Natural killer cell (primary cell): ENCODE data around the gene URAD. TPM values are rescaled to one million over a fixed set of nuclear protein-coding genes. Genes with fewer than 3 reads are reported as not detected.

Source experiments
- ATAC-seq, 3 donors: fragments of 150-1000 bp in 2 of 3; fragments of 200-7000 bp in 1 of 3; cut with Tn5 transposase; 1 replicate in 1 of 3; 2 replicates in 2 of 3; pipeline ENCODE4 v1.10.0; 2021; ENCODE audit warnings: mild to moderate bottlenecking in 2 of 3, moderate library complexity in 2 of 3
- DNase-seq, 2 donors: peaks; one replicate each; pipeline versions ENCODE4 v3.0.0 to v3.0.0-alpha.2; 2013 to 2021; ENCODE audit warnings: mixed read lengths in 1 of 2
- H3K27ac ChIP-seq: one replicate; pipeline ENCODE4 v1.5.1; 2013; ENCODE audit warnings: mild to moderate bottlenecking, low read length
- H3K27me3 ChIP-seq: one replicate; pipeline ENCODE4 v1.6.1; 2013; ENCODE audit warnings: low read length; ENCODE audit not compliant: control insufficient read depth, insufficient read depth
- H3K36me3 ChIP-seq: one replicate; pipeline ENCODE4 v1.6.1; 2013; ENCODE audit warnings: low read length; ENCODE audit not compliant: control insufficient read depth, insufficient read depth
- H3K4me1 ChIP-seq: one replicate; pipeline ENCODE4 v1.6.1; 2013; ENCODE audit warnings: low read length; ENCODE audit not compliant: control insufficient read depth, insufficient read depth
- H3K4me3 ChIP-seq: one replicate; pipeline ENCODE4 v1.5.1; 2013; ENCODE audit warnings: low read length
- H3K9me3 ChIP-seq: one replicate; pipeline ENCODE4 v1.6.1; 2013; ENCODE audit warnings: low read length; ENCODE audit not compliant: control insufficient read depth, insufficient read depth
- H3K27ac Mint-ChIP-seq, 2 donors: one replicate each; pipeline ENCODE4 v1.8.0; 2022; ENCODE audit warnings: mild to moderate bottlenecking in 2 of 2, mixed read lengths in 2 of 2, moderate library complexity in 1 of 2
- H3K27me3 Mint-ChIP-seq, 2 donors: one replicate each; pipeline ENCODE4 v1.8.0; 2022; ENCODE audit warnings: low read depth in 2 of 2, mixed read lengths in 2 of 2
- H3K36me3 Mint-ChIP-seq: one replicate; pipeline ENCODE4 v1.8.0; 2022; ENCODE audit warnings: mixed read lengths
- H3K4me1 Mint-ChIP-seq, 2 donors: one replicate each; pipeline ENCODE4 v1.8.0; 2022; ENCODE audit warnings: mixed read lengths in 2 of 2
- H3K4me3 Mint-ChIP-seq: one replicate; pipeline ENCODE4 v1.8.0; 2022; ENCODE audit warnings: mild to moderate bottlenecking, moderate library complexity, mixed read lengths
- H3K9me3 Mint-ChIP-seq, 2 donors: one replicate each; pipeline ENCODE4 v1.8.0; 2022; ENCODE audit warnings: mixed read lengths in 2 of 2
- WGBS: methylation state at CpG from one replicate; pipeline ENCODE4 v1.1.7; 2013; ENCODE audit warnings: missing lambda C conversion rate; ENCODE audit not compliant: insufficient coverage; 5-methylcytosine and 5-hydroxymethylcytosine counted together
- intact Hi-C: fragments of 100-400 bp; cut with micrococcal nuclease; formaldehyde crosslinking; loops from one replicate; pipeline ENCODE4 v1.14.2; 2022
- total RNA-seq, 4 donors: library from RNA; stranded (reverse); fragments of 120-200 nt in 1 of 4; gene quantifications; one replicate each; pipeline versions ENCODE4 v1.2.3 to v1.2.4, GENCODE V29; 2013 to 2022
- TF ChIP-seq, protein P1 (sequence below): fragments of 200-600 bp; IDR thresholded peaks from one replicate; pipeline ENCODE4 v1.8.0; 2022; ENCODE audit warnings: antibody characterized with exemption

Gene URAD
- total RNA-seq, 3 donors from 2014 or later (not counting 1 experiment from before 2014, with no cell fraction given): not detected

DNA sequence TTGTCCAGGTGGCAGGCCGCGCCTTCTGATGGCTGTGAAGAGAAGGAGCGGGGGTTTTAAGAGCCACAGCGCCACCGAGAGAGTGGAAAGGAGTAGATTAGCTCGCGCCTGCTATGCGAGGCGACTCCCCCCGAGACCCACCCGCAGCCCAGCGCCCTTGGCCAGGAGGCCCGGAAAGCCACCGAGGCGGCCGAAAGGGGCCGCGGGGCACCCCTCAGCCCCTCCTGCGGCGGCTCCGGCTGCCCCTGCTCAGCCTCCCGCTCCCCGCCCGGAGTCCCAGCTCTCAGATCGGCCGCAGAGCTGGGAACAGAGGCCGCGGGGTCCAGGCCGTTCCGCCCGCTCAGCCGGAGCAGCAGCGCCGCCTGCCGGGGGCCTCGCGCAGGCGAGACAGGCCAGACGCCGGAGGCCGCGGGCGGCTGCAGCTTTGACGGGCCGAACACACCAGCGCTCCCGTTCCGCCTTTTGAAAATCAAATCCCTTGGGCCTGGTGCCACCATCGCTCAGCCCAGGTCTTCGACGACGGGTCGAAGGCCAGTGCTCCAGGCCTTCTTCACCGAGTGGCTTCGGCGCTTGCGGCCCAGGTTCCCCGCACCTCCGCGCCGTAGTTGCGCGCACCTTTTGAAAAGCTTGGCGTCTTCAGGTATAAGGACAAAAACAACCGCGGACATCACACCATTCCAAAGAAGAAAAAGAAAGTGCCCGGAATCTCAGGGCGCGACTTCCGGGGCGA lies 34.7 kb downstream of the URAD start:
- Histone ChIP-seq H3K4me3 (no peak overlapping the region), H3K9me3 (no peaks in the 10 kb centered on the region)

DNA sequence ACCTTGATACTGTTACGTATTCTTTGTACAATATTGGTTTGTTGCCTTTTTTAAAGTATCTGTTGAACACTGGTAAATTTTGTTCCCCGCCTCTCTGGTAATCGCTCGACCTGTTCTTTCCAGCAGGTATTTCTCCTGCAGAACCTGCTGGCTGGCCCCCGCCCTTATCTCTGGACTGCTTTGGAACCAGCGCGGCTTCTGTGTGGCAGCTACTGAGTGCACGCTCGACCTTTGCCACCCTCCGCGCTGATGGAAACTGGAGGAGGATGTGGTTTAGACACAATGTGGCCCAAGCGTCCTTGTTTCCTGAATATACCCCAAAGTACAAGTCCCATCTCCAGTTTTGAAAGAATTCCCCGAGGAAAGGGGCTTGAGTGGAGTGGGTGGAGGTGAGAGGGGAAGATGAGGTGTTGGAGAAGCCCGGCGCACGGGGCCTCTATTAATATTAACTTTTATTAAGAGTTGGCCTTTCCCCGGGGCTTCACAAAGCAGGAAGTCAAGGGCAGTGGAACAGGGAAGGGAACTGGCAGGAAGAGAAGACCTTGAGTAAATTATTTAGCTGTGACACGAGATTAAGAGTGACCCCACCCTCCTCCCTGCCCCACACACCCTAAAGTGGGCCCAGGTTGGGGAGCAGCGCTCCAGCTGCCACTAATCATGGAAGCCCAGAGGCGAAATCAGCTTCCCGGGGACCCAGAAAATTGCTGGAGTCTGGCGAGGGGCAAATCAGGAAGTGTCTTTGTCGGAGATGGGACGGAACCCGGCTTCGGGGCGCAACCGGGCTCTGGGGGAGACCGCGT lies 35.4 kb downstream of the URAD start:
- peaks cover 46 to 65% of the 10 kb centered on the region in 2 donors for H3K27me3 Mint-ChIP-seq
- peaks cover 30% of the 10 kb centered on the region for H3K27me3 ChIP-seq
- peaks cover 15% of the 10 kb centered on the region for H3K4me1 ChIP-seq
- no peaks in the 10 kb centered on the region for H3K36me3 Mint-ChIP-seq
- 10% methylated on average over 23 of the region's 30 CpGs for WGBS
- peak in 1 of 3 donors; percentile 6 for ATAC-seq
- DNase-seq: no peak
- TF ChIP-seq, protein P1, sequence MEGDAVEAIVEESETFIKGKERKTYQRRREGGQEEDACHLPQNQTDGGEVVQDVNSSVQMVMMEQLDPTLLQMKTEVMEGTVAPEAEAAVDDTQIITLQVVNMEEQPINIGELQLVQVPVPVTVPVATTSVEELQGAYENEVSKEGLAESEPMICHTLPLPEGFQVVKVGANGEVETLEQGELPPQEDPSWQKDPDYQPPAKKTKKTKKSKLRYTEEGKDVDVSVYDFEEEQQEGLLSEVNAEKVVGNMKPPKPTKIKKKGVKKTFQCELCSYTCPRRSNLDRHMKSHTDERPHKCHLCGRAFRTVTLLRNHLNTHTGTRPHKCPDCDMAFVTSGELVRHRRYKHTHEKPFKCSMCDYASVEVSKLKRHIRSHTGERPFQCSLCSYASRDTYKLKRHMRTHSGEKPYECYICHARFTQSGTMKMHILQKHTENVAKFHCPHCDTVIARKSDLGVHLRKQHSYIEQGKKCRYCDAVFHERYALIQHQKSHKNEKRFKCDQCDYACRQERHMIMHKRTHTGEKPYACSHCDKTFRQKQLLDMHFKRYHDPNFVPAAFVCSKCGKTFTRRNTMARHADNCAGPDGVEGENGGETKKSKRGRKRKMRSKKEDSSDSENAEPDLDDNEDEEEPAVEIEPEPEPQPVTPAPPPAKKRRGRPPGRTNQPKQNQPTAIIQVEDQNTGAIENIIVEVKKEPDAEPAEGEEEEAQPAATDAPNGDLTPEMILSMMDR: no peak
- no peak overlapping the region for H3K4me3 ChIP-seq
- H3K36me3 ChIP-seq: no peaks in the 10 kb centered on the region
- H3K4me1 Mint-ChIP-seq: peaks cover 6 to 12% of the 10 kb centered on the region in 2 donors
- H3K27ac ChIP-seq: no peak overlapping the region
- intact Hi-C loops: loop anchor here (10.0 kb wide), 1 partner anchor 578 kb away; no protein-coding TSS in a partner anchor
- H3K27ac Mint-ChIP-seq: no peak overlapping the region
- H3K9me3 Mint-ChIP-seq: no peaks in the 10 kb centered on the region
- H3K4me3 Mint-ChIP-seq: peak overlapping the region; percentile 86
- H3K9me3 ChIP-seq: no peaks in the 10 kb centered on the region

More for the DNA sequence above, 34.7 kb downstream of the URAD start:
- 3% methylated on average over 71 of the region's 71 CpGs for WGBS
- Mint-ChIP-seq H3K4me3 (peak overlapping the region; percentile 86), H3K9me3 (no peaks in the 10 kb centered on the region), H3K4me1 (peaks cover 6 to 12% of the 10 kb centered on the region in 2 donors), H3K27ac (no peak overlapping the region), H3K27me3 (peaks cover 47 to 71% of the 10 kb centered on the region in 2 donors), H3K36me3 (no peaks in the 10 kb centered on the region)
- DNase-seq (peak; percentile 48 to 71), ATAC-seq (peak; percentile 76 to 95 (median 80))
- H3K27me3 ChIP-seq: peaks cover 34% of the 10 kb centered on the region
- intact Hi-C loops: loop anchor here (10.0 kb wide), 1 partner anchor 579 kb away; no protein-coding TSS in a partner anchor
- TF ChIP-seq, protein P1: peak; percentile 59
- peaks cover 15% of the 10 kb centered on the region for H3K4me1 ChIP-seq
- H3K36me3 ChIP-seq: no peaks in the 10 kb centered on the region
- H3K27ac ChIP-seq: no peak overlapping the region

DNA sequence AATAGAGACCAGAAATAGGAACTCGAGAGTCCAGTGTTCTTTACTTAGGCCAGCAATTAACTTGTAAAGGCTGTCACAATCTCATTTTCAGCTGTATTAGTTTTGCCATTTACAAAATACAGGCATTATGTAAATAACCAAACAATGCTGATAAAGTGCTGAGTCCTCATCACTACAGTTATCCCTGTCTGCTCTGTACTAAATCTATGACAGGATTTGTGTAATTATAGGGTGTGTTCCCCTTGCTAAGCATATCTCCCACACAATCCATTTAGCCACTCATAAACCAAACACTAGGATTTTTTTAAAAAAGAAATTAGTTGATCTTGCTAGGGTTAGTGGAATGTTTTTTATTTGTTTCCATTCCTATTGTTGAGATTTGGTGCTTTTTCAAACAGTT lies 45.5 kb downstream of the URAD start:
- DNase-seq (no peak), ATAC-seq (no peak)
- Mint-ChIP-seq H3K27ac (no peak overlapping the region), H3K27me3 (peaks cover 11 to 25% of the 10 kb centered on the region in 2 donors), H3K9me3 (no peaks in the 10 kb centered on the region), H3K4me1 (no peaks in the 10 kb centered on the region), H3K4me3 (no peak overlapping the region), H3K36me3 (no peaks in the 10 kb centered on the region)
- WGBS: 84% methylated on average over 1 of the region's 1 CpG
- Histone ChIP-seq H3K4me1 (no peaks in the 10 kb centered on the region), H3K27ac (no peak overlapping the region), H3K4me3 (no peak overlapping the region), H3K27me3 (peaks cover 4% of the 10 kb centered on the region), H3K9me3 (no peaks in the 10 kb centered on the region), H3K36me3 (no peaks in the 10 kb centered on the region)
- intact Hi-C loops: no loop called here
- TF ChIP-seq, protein P1: no peak
